Amniotic stem cell (primary cell): ENCODE data around the gene PEMT.

ENCODE experiments used
- DNase-seq: peaks from one replicate; lab custom pipeline; 2025; lab: John Stamatoyannopoulos, UW

Gene PEMT

GRCh38 chr17:17605083-17605728 lies 13.7 kb upstream of the PEMT start:
- no peak for DNase-seq

- DNase-seq, result no peak
Observed at GRCh38 chr17:17603895-17604225, 12.4 kb upstream of the PEMT start.

- DNase-seq, result no peak
Observed at GRCh38 chr17:17603178-17603894, 11.8 kb upstream of the PEMT start.

- DNase-seq, result no peak
Observed at GRCh38 chr17:17599965-17600364, 8.5 kb upstream of the PEMT start.

GRCh38 chr17:17598003-17598402 lies 6.5 kb upstream of the PEMT start:
- no peak for DNase-seq

GRCh38 chr17:17595755-17596154 lies 4.2 kb upstream of the PEMT start:
- no peak for DNase-seq

GRCh38 chr17:17593222-17593620 lies 1.7 kb upstream of the PEMT start:
- DNase-seq, result no peak

- no peak for DNase-seq
Observed at GRCh38 chr17:17590883-17591354, 589 bp downstream of the PEMT start.

- no peak for DNase-seq
Observed at GRCh38 chr17:17590141-17590751, 1.3 kb downstream of the PEMT start.

GRCh38 chr17:17587614-17588337 lies 3.7 kb downstream of the PEMT start:
- no peak for DNase-seq

- DNase-seq, result no peak
Observed at GRCh38 chr17:17582372-17582771, 9.1 kb downstream of the PEMT start.

GRCh38 chr17:17581509-17581908 lies 10.0 kb downstream of the PEMT start:
- no peak for DNase-seq

GRCh38 chr17:17580662-17581470 lies 10.6 kb downstream of the PEMT start:
- no peak for DNase-seq

- no peak for DNase-seq
Observed at GRCh38 chr17:17579691-17580090, 11.8 kb downstream of the PEMT start.

GRCh38 chr17:17577373-17577772 lies 14.1 kb downstream of the PEMT start:
- no peak for DNase-seq

GRCh38 chr17:17576772-17577234 lies 14.7 kb downstream of the PEMT start:
- DNase-seq, result no peak

- no peak for DNase-seq
Observed at GRCh38 chr17:17575360-17576251, 15.9 kb downstream of the PEMT start.

GRCh38 chr17:17573912-17574311 lies 17.6 kb downstream of the PEMT start:
- no peak for DNase-seq

GRCh38 chr17:17572010-17572785 lies 19.3 kb downstream of the PEMT start:
- no peak for DNase-seq
